A549 (cell line): ENCODE measurements around the gene ACTMAP. TPM values are rescaled to one million over a fixed set of nuclear protein-coding genes. Genes with fewer than 3 reads are reported as not detected.

Experiments
- ATAC-seq, 2 experiments: fragments of 200-7000 bp in 1 of 2; fragments of >200 bp in 1 of 2; cut with Nextera tagmentation in 1 of 2; cut with Tn5 transposase in 1 of 2; 3 replicates each; pipeline versions ENCODE4 v1.8.0 to v1.9.1; 2018 to 2020; ENCODE audit warnings: mild to moderate bottlenecking in 1 of 2, moderate library complexity in 1 of 2
- CTCF ChIA-PET: fragments of 300-600 bp; sonication (Branson Sonifier 250); formaldehyde crosslinking; extraction: SDS; loops from one replicate; lab custom pipeline; 2021; ENCODE audit warnings: antibody characterized with exemption, inconsistent platforms; lab: Yijun Ruan, JAX
- POLR2A ChIA-PET: fragments of 350-600 bp; formaldehyde crosslinking; extraction: SDS; loops from one replicate; lab custom pipeline; 2021; ENCODE audit warnings: antibody characterized with exemption, inconsistent platforms; lab: Yijun Ruan, JAX
- DNase-seq, 2 experiments: peaks; one replicate each; pipeline versions ENCODE4 v3.0.0 to v3.0.0-alpha.2; 2011 to 2016; ENCODE audit warnings: low read depth in 1 of 2, low spot score in 1 of 2
- FAIRE-seq: peaks from 2 replicates; lab custom pipeline; 2011; peaks lifted over from hg19 to GRCh38; lab: Jason Lieb, UNC
- H3K27ac ChIP-seq, 2 experiments: fragments of >200 bp; sonication (Bioruptor Twin); formaldehyde crosslinking; 3 replicates each; pipeline ENCODE4 v1.5.1; 2016 to 2017
- H3K4me1 ChIP-seq: fragments of >200 bp; sonication (Bioruptor Twin); formaldehyde crosslinking; 3 replicates; pipeline ENCODE4 v1.6.1; 2016
- H3K4me2 ChIP-seq: fragments of >200 bp; sonication (Bioruptor Twin); formaldehyde crosslinking; 3 replicates; pipeline ENCODE4 v1.6.1; 2016
- H3K4me3 ChIP-seq: fragments of >200 bp; sonication (Bioruptor Twin); formaldehyde crosslinking; 3 replicates; pipeline ENCODE4 v1.5.1; 2016
- H3K9me3 ChIP-seq: fragments of >200 bp; sonication (Bioruptor Twin); formaldehyde crosslinking; 3 replicates; pipeline ENCODE4 v1.6.1; 2016
- CTCF ChIP-seq: fragments of >200 bp; sonication (Bioruptor Twin); formaldehyde crosslinking; IDR thresholded peaks from 3 replicates; pipeline ENCODE4 v1.5.1; 2016
- EHMT2 ChIP-seq: fragments of 200-600 bp; sonication (generic); IDR thresholded peaks from 2 replicates; pipeline ENCODE4 v1.6.1; 2016; ENCODE audit warnings: antibody characterized with exemption, low read depth, mild to moderate bottlenecking, moderate library complexity
- HOXB13 ChIP-seq: fragments of 250-450 bp; sonication (Bioruptor Pico); IDR thresholded peaks from 2 replicates; pipeline ENCODE4 v1.5.0; 2020; ENCODE audit warnings: low read depth, mild to moderate bottlenecking, moderate library complexity
- KDM5A ChIP-seq: fragments of 200-600 bp; sonication (generic); IDR thresholded peaks from 2 replicates; pipeline ENCODE4 v1.6.1; 2016; ENCODE audit warnings: antibody characterized with exemption, mild to moderate bottlenecking
- PHF8 ChIP-seq: fragments of 200-600 bp; sonication (generic); IDR thresholded peaks from 2 replicates; pipeline ENCODE4 v1.6.1; 2016; ENCODE audit warnings: low read depth, mild to moderate bottlenecking, antibody characterized with exemption, moderate library complexity, borderline replicate concordance
- RCOR1 ChIP-seq: fragments of 150-350 bp; IDR thresholded peaks from 2 replicates; pipeline ENCODE4 v1.6.1; 2014; ENCODE audit warnings: antibody characterized with exemption, low read length, low read depth
- SMC3 ChIP-seq: fragments of >200 bp; sonication (Bioruptor Twin); formaldehyde crosslinking; IDR thresholded peaks from 3 replicates; pipeline ENCODE4 v1.6.1; 2018; ENCODE audit warnings: inconsistent platforms
- SREBF2 ChIP-seq: fragments of 450-650 bp; IDR thresholded peaks from 2 replicates; pipeline ENCODE4 v1.6.1; 2014; ENCODE audit warnings: mild to moderate bottlenecking, moderate library complexity
- ZFP36 ChIP-seq: fragments of 450-650 bp; IDR thresholded peaks from 2 replicates; pipeline ENCODE4 v1.6.1; 2014; ENCODE audit warnings: borderline replicate concordance; ENCODE audit not compliant: partially characterized antibody
- WGBS: methylation state at CpG from one replicate; pipeline ENCODE4 v1.1.6; 2017; ENCODE audit errors: missing lambda C conversion rate; 5-methylcytosine and 5-hydroxymethylcytosine counted together
- polyA plus RNA-seq, 4 experiments: library from polyadenylated mRNA; depleted of rRNA in 3 of 4; stranded (reverse); fragments of >200 nt; fragmentation: RNase III in 1 of 4; extraction: RNeasy Plus Mini Kit Qiagen cat#74134 plus additional on column Dnase treatment in 1 of 4; gene quantifications; 2 replicates in 3 of 4; 3 replicates in 1 of 4; pipeline ENCODE4 v1.2.3, GENCODE V29; 2011 to 2017
- TF ChIP-seq, protein P1 (sequence below): IDR thresholded peaks from 2 replicates; pipeline ENCODE4 v1.6.1; 2012; ENCODE audit warnings: low read depth, borderline replicate concordance
- TF ChIP-seq, protein P2 (sequence below): IDR thresholded peaks from 2 replicates; pipeline ENCODE4 v1.6.1; 2012
- TF ChIP-seq, protein P3 (sequence below): fragments of 250-450 bp; sonication (Bioruptor Pico); IDR thresholded peaks from 2 replicates; pipeline ENCODE4 v1.5.0; 2020; ENCODE audit warnings: low read depth, mild to moderate bottlenecking, moderate library complexity

The ACTMAP gene
- polyA plus RNA-seq, 2 of the 4 experiments (the other 2 are of a cell fraction) = 7.8 to 14.8 TPM

DNA sequence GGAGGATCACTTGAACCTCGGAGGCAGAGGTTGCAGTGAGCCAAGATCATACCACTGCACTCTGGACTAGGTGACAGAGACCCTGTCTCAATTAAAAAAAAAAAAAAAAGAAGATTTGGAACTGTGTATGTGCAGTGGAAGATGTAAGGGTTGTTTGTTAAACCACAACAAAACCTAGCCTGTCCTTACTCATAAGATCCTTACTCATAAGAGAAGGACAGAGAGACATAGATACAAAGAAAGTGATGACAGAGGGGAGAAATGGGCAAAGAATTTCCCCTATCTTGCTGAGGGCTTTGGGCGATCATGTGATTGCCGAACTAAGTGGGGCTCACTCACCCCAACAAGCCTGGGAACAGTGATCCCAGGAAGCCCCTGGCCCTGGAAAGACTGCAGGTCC, 25.4 kb downstream of the ACTMAP start (continued):
- TF ChIP-seq ZFP36 = no peak
- no peak for TF ChIP-seq KDM5A
- no peak for TF ChIP-seq EHMT2
- TF ChIP-seq SMC3 = no peak
- TF ChIP-seq, all 56 proteins: peak for 0

- ATAC-seq (no peak), FAIRE-seq (no peak), DNase-seq (no peak)
- 0 out of 3 replicates have a peak, but pooled peaks cover 3% of the 10 kb centered on the region for H3K9me3 ChIP-seq
- H3K27ac ChIP-seq = no peak overlapping the region
- H3K4me3 ChIP-seq = no peak overlapping the region
- CTCF ChIA-PET = interaction anchor here (0.8 to 17.9 kb wide), 7 partner anchors 10 to 90 kb away, joined by 3 to 199 read pairs (median 3); partner anchors contain the start of genes ACTMAP and SNRPA
- H3K4me2 ChIP-seq = no peak overlapping the region
- 95% methylated on average over 4 of the region's 4 CpGs for WGBS
- POLR2A ChIA-PET = interaction anchor here (0.6 kb wide), 1 partner anchor 27 kb away, joined by 6 read pairs; no protein-coding TSS in a partner anchor
- peaks cover 21% of the 10 kb centered on the region for H3K4me1 ChIP-seq
- TF ChIP-seq, protein P1, sequence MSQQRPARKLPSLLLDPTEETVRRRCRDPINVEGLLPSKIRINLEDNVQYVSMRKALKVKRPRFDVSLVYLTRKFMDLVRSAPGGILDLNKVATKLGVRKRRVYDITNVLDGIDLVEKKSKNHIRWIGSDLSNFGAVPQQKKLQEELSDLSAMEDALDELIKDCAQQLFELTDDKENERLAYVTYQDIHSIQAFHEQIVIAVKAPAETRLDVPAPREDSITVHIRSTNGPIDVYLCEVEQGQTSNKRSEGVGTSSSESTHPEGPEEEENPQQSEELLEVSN = no peak
- no peak for TF ChIP-seq EHMT2
- TF ChIP-seq RCOR1 = no peak
These were observed 26.0 kb downstream of the ACTMAP start for GRCh38 chr19:40724315-40724714.

GRCh38 chr19:40723661-40724254, 26.5 kb downstream of the ACTMAP start:
- CTCF ChIA-PET = interaction anchor here (0.8 to 17.9 kb wide), 9 partner anchors 10 to 89 kb away, joined by 3 to 199 read pairs (median 3); partner anchors contain the start of genes ACTMAP and SNRPA
- Histone ChIP-seq H3K4me2 (no peak overlapping the region), H3K9me3 (0 out of 3 replicates have a peak, but pooled peaks cover 3% of the 10 kb centered on the region), H3K4me3 (no peak overlapping the region), H3K4me1 (peaks cover 25% of the 10 kb centered on the region)
- ATAC-seq (no peak), FAIRE-seq (no peak), DNase-seq (no peak)
- WGBS = 90% methylated on average over 5 of the region's 5 CpGs
- TF ChIP-seq HOXB13 (CRISPR knock-in tag) (no peak), SREBF2 (no peak), PHF8 (no peak)
- TF ChIP-seq, all 56 proteins: peak for 0
- POLR2A ChIA-PET = interaction anchor here (0.6 kb wide), 1 partner anchor 27 kb away, joined by 6 read pairs; no protein-coding TSS in a partner anchor
- no peak overlapping the region for H3K27ac ChIP-seq

- H3K9me3 ChIP-seq = 0 out of 3 replicates have a peak, but pooled peaks cover 3% of the 10 kb centered on the region
- POLR2A ChIA-PET = interaction anchor here (2.2 kb wide), 1 partner anchor 28 kb away, joined by 10 read pairs; the partner anchor contains the start of genes ACTMAP and SNRPA
- ATAC-seq = no peak
- peaks cover 33% of the 10 kb centered on the region for H3K4me1 ChIP-seq
- H3K4me2 ChIP-seq = peak overlapping the region; percentile 25
- TF ChIP-seq, protein P2, sequence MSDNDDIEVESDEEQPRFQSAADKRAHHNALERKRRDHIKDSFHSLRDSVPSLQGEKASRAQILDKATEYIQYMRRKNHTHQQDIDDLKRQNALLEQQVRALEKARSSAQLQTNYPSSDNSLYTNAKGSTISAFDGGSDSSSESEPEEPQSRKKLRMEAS = 0 out of 2 replicates have a peak, but pooled peaks have one; percentile 13
- no peak for TF ChIP-seq CTCF
- TF ChIP-seq, protein P3, sequence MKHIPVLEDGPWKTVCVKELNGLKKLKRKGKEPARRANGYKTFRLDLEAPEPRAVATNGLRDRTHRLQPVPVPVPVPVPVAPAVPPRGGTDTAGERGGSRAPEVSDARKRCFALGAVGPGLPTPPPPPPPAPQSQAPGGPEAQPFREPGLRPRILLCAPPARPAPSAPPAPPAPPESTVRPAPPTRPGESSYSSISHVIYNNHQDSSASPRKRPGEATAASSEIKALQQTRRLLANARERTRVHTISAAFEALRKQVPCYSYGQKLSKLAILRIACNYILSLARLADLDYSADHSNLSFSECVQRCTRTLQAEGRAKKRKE (CRISPR knock-in tag) = no peak
- TF ChIP-seq, all 56 proteins: peak for 1
- H3K27ac ChIP-seq = peak overlapping the region in 1 of 2 experiments; percentile 12; a peak in 1 of 6 replicates
- H3K4me3 ChIP-seq = no peak overlapping the region
- CTCF ChIA-PET = interaction anchor here (0.5 to 17.9 kb wide), 17 partner anchors 9 to 466 kb away, joined by 3 to 199 read pairs (median 3); partner anchors contain the start of genes ACTMAP and SNRPA
- FAIRE-seq = no peak
- no peak for DNase-seq
- 69% methylated on average over 9 of the region's 9 CpGs for WGBS
These were observed 28.2 kb downstream of the ACTMAP start for GRCh38 chr19:40721936-40722661.
